ENCODE measurements around the gene KLHL29.

The KLHL29 gene

GRCh38 chr2:23642516-23642915, 257.5 kb downstream of the KLHL29 start:
- DNase-seq = no peak

GRCh38 chr2:23645230-23645808, 260.3 kb downstream of the KLHL29 start:
- no peak for DNase-seq

- no peak for DNase-seq
These were observed 262.6 kb downstream of the KLHL29 start for GRCh38 chr2:23647563-23647962.

GRCh38 chr2:23649303-23649702, 264.3 kb downstream of the KLHL29 start:
- DNase-seq = no peak

GRCh38 chr2:23649819-23650218, 264.8 kb downstream of the KLHL29 start:
- no peak for DNase-seq

- DNase-seq = no peak
These were observed 266.5 kb downstream of the KLHL29 start for GRCh38 chr2:23651187-23652080.

- no peak for DNase-seq
These were observed 268.3 kb downstream of the KLHL29 start for GRCh38 chr2:23653326-23653725.

- DNase-seq = no peak
These were observed 269.8 kb downstream of the KLHL29 start for GRCh38 chr2:23654756-23655155.

GRCh38 chr2:23655934-23656596, 271.1 kb downstream of the KLHL29 start:
- DNase-seq = no peak

- no peak for DNase-seq
These were observed 271.6 kb downstream of the KLHL29 start for GRCh38 chr2:23656597-23656973.

- DNase-seq = no peak
These were observed 272.4 kb downstream of the KLHL29 start for GRCh38 chr2:23657371-23657770.

- DNase-seq = no peak
These were observed 273.0 kb downstream of the KLHL29 start for GRCh38 chr2:23657934-23658333.

- DNase-seq = peak; percentile 69
These were observed 273.5 kb downstream of the KLHL29 start for GRCh38 chr2:23658466-23658942.

- no peak for DNase-seq
These were observed 274.3 kb downstream of the KLHL29 start for GRCh38 chr2:23659328-23659727.

- no peak for DNase-seq
These were observed 274.8 kb downstream of the KLHL29 start for GRCh38 chr2:23659773-23660172.

GRCh38 chr2:23660237-23660636, 275.3 kb downstream of the KLHL29 start:
- DNase-seq = no peak

- DNase-seq = no peak
These were observed 276.5 kb downstream of the KLHL29 start for GRCh38 chr2:23661276-23662050.

GRCh38 chr2:23662466-23662865, 277.5 kb downstream of the KLHL29 start:
- no peak for DNase-seq

GRCh38 chr2:23662941-23663920, 278.3 kb downstream of the KLHL29 start:
- DNase-seq = no peak

GRCh38 chr2:23664066-23664788, 279.2 kb downstream of the KLHL29 start:
- DNase-seq = no peak
